NCI-H187 (cell line): ENCODE measurements around the gene CRACDL.

ENCODE experiments used
- DNase-seq, 2 experiments: peaks; one replicate each; lab custom pipeline; 2025; lab: John Stamatoyannopoulos, UW

Gene CRACDL

GRCh38 chr2:98801921-98802321 is 134.1 kb downstream of the CRACDL start:
- DNase-seq = no peak

GRCh38 chr2:98801286-98801685 is 134.7 kb downstream of the CRACDL start:
- no peak for DNase-seq

GRCh38 chr2:98800330-98801064 is 135.5 kb downstream of the CRACDL start:
- no peak for DNase-seq

GRCh38 chr2:98799375-98800329 is 136.4 kb downstream of the CRACDL start:
- no peak for DNase-seq

- DNase-seq = no peak
These were observed 139.1 kb downstream of the CRACDL start for GRCh38 chr2:98796775-98797544.

- no peak for DNase-seq
These were observed 139.9 kb downstream of the CRACDL start for GRCh38 chr2:98795891-98796676.

- no peak for DNase-seq
These were observed 141.9 kb downstream of the CRACDL start for GRCh38 chr2:98793897-98794830.

GRCh38 chr2:98793275-98793674 is 142.8 kb downstream of the CRACDL start:
- DNase-seq = no peak

GRCh38 chr2:98790221-98790620 is 145.8 kb downstream of the CRACDL start:
- DNase-seq = no peak

- no peak for DNase-seq
These were observed 148.3 kb downstream of the CRACDL start for GRCh38 chr2:98787700-98788099.

GRCh38 chr2:98786179-98786578 is 149.8 kb downstream of the CRACDL start:
- DNase-seq = no peak

DNA sequence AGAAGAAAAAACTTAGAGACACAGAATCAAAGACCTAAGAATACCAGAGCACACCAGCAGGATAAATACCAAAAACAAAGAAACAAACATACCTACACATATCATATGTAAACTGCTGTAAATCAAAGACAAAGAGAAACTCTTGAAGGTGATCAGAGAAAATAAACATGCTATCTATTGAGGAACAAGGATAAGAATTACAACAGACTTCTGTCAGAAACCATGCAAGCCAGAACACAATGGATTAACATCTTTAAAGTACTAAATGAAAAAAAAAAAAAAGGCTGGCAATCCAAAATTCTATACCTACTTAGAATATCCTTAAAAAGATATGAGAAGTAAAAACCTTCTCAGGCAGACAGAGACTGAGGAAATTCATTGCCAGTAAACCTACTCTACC is 153.5 kb downstream of the CRACDL start:
- no peak for DNase-seq

DNA sequence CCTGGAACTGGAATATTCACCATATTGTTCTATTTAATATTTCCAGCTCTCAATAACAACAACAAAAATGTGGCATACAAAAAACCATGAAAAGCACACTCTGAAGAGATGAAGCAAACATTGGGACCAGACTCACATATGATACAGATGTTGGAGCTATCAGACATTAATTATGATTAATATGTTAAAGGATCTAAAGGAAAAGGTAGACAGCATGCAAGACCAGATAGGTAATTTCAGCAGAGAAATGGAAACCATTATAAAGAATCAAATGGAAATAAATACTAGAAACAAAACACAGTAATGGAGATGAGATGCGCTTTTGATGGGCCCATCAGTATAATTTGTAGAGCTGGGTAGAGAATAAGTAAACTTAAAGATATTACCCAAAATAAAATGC is 154.2 kb downstream of the CRACDL start:
- DNase-seq = no peak

GRCh38 chr2:98778741-98779483 is 157.1 kb downstream of the CRACDL start:
- DNase-seq = no peak

DNA sequence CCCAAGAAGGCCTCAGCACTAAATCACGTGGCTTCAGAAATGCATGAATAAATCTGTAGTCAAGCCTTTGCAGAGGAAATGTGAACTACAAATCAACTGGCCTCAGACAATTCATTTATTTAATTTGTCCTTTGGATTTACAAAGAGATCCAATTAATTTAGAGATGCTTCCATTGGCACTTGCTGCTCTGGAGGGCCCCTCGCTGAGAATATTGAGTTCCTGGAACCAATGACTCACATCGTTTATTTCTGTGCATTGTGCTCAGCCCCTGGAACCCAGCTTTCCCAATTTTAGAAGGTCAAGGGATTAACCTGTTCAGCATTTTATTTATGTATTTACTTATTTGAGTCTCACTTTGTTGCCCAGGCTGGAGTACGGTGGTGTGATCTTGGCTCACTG is 157.9 kb downstream of the CRACDL start:
- no peak for DNase-seq

DNA sequence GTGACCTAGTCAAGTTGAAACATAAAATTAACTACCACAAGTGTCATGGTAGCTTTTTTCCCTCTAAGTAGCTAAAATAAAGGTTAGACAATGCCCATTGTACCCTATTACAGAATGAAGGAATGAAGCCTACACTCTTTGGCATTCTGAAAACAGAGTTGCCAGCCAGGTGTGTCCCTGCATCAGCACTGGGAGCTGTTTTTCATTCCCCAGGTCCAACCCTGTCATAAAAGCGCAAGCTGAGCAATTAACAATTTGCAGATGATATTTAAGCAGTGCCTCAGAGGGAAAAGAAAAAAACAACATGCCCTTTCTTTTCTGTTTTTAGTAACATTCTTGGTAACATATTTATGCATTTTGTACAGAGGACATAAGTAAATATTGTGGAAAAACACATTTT is 158.3 kb downstream of the CRACDL start:
- no peak for DNase-seq

DNA sequence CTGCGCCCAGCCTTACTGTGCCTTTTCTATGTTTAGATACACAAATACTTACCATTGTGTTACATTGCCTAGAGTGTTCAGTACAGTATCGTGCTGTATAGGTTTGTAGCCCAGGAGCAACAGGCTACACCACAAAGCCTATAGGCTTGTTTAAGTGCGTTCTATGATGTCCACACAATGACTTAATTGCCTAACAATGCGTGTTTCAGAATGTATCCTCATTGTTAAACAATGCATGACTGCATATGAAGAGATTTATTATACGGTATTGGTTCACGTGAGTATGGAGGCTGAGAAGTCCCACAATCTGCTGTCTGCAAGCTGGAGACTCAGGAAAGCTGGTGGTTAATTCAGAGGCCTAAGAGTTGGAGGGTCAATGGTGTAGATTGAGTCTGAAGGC is 158.9 kb downstream of the CRACDL start:
- DNase-seq = no peak

DNA sequence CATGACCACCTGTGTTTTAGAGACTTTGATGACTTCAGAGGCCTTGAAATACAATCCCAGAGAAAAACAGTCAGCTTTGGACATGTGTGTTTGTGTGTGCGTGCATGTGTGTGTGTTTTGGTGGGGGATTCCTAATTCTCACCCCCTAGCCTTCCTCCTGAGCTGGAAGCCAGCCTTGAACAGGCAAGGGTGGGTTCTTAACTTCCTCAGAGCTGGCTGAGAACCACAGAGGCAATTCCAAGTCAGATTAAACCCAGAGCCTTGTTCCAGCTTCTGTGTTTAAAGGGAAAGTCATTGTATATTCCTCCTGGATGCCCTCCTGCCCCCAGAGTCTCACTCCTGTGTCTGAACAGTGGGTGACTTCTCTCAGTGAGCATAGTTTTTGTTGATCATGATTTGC is 159.9 kb downstream of the CRACDL start:
- no peak for DNase-seq

DNA sequence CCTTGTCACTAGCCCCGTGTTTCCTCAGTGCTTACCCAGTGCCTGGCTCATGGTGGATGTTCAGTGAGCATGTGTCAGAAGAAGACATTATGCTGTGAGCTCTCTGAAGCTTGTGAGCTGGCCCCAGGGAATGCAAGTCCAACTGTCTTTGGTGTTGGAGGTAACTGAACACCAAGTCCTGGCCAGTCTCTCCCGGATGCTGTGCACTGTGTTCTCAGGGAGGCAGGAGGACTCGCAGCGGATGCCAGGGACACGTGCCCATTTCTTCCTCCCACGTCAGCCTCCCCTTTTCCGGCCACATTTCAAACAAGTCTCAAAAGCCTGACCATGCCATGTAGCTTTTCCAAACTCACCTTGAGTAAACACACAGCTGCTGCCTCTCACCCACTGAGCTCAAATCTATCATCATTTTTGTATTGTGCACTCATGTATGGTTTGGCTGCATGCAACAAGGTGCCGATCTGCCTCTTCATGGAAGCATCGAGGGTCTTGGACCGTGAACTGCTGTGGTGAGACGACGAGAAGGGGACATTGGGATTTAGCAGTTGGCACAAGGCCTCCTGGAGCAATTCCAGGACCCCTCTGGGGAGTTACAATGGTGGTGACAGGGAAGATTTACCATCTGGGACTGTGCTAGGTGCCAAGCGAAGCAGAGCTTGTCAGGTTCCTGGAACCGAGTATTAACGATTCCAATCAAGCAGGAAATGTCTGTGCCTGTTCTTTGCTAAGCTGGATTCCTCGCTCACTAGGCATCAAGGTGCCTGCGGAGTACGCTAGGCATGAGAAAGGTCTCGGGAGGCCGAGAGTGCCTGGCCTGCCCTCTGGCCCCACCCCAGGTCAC is 160.7 kb downstream of the CRACDL start:
- no peak for DNase-seq
